Thyroid gland (tissue), 4 donors: ENCODE results near the gene UROC1. TPM values are rescaled to one million over a fixed set of nuclear protein-coding genes. Genes with fewer than 3 reads are reported as not detected.

ENCODE experiments used
- DNase-seq, 2 donors: peaks; one replicate each; pipeline ENCODE4 v3.0.0-alpha.2; 2019
- H3K27ac ChIP-seq, 3 donors: fragments of 200-600 bp; sonication (generic); 1 replicate in 2 of 3; 2 replicates in 1 of 3; pipeline ENCODE4 v1.5.1; 2016 to 2019; ENCODE audit warnings: mild to moderate bottlenecking in 1 of 3, moderate library complexity in 1 of 3
- H3K27me3 ChIP-seq: fragments of 200-600 bp; sonication (generic); one replicate; pipeline ENCODE4 v1.5.1; 2019
- H3K36me3 ChIP-seq, 2 donors: fragments of 200-600 bp; sonication (generic); one replicate each; pipeline ENCODE4 v1.5.1; 2016 to 2019
- H3K4me1 ChIP-seq, 2 donors: fragments of 200-600 bp; sonication (generic); one replicate each; pipeline ENCODE4 v1.5.1; 2017 to 2019
- H3K4me3 ChIP-seq, 3 donors: fragments of 200-600 bp; sonication (generic); replicated peaks in 1 of 3; 1 replicate in 2 of 3; 2 replicates in 1 of 3; pipeline ENCODE4 v1.5.1; 2016; ENCODE audit warnings: mild to moderate bottlenecking in 1 of 3
- H3K9me3 ChIP-seq: fragments of 200-600 bp; sonication (generic); one replicate; pipeline ENCODE4 v1.5.1; 2017
- CTCF ChIP-seq, 6 experiments: fragments of 200-600 bp in 3 of 6; fragments of 450-650 bp in 3 of 6; sonication (generic) in 3 of 6; IDR thresholded peaks; one replicate each; pipeline ENCODE4 v1.5.1; 2016 to 2019; ENCODE audit warnings: antibody characterized with exemption in 6 of 6, mild to moderate bottlenecking in 2 of 6, inconsistent platforms in 1 of 6, moderate library complexity in 1 of 6
- POLR2A ChIP-seq, 2 donors: fragments of 450-650 bp; IDR thresholded peaks; one replicate each; pipeline ENCODE4 v1.6.1; 2017; ENCODE audit warnings: antibody characterized with exemption in 2 of 2, mild to moderate bottlenecking in 2 of 2, moderate library complexity in 1 of 2
- WGBS, 2 donors: methylation state at CpG; one replicate each; pipeline ENCODE4 v1.1.5; 2017; 5-methylcytosine and 5-hydroxymethylcytosine counted together
- intact Hi-C: fragments of 100-400 bp; cut with DNase I; formaldehyde crosslinking; loops from one replicate; pipeline ENCODE4 v1.15.1; 2023
- total RNA-seq, 4 donors: library from RNA; depleted of rRNA; stranded (reverse); fragments of >200 nt; gene quantifications; one replicate each; pipeline ENCODE4 v1.2.3, GENCODE V29; 2016

UROC1 gene
- total RNA-seq, 4 donors from 2014 or later = not detected

GRCh38 chr3:126507886-126508285, 9.7 kb downstream of the UROC1 start:
- Histone ChIP-seq H3K4me3 (no peak overlapping the region), H3K9me3 (no peaks in the 10 kb centered on the region), H3K4me1 (peaks cover 0 to 5% of the 10 kb centered on the region in 2 donors), H3K27me3 (no peaks in the 10 kb centered on the region), H3K27ac (no peak overlapping the region), H3K36me3 (no peaks in the 10 kb centered on the region)
- no peak for DNase-seq
- intact Hi-C loops = no loop called here
- WGBS, 2 donors = 85 to 89% methylated on average over 9 of the region's 9 CpGs
- TF ChIP-seq CTCF (IDR thresholded peaks at IDR 0.05) = no peak
- TF ChIP-seq POLR2A (IDR thresholded peaks at IDR 0.05) = no peak

- Histone ChIP-seq H3K4me1 (no peaks in the 10 kb centered on the region), H3K36me3 (no peaks in the 10 kb centered on the region), H3K27me3 (no peaks in the 10 kb centered on the region), H3K9me3 (no peaks in the 10 kb centered on the region), H3K27ac (no peak overlapping the region), H3K4me3 (no peak overlapping the region)
- TF ChIP-seq CTCF (IDR thresholded peaks at IDR 0.05) (no peak), POLR2A (IDR thresholded peaks at IDR 0.05) (no peak)
- intact Hi-C loops = no loop called here
- 80 to 93% methylated on average over 1 to 3 of the region's 10 CpGs for WGBS, 2 donors
- no peak for DNase-seq
These were observed 13.9 kb downstream of the UROC1 start for GRCh38 chr3:126503701-126504100.

- no peak overlapping the region for H3K27ac ChIP-seq
- H3K9me3 ChIP-seq = no peaks in the 10 kb centered on the region
- no peaks in the 10 kb centered on the region for H3K27me3 ChIP-seq
- WGBS, 2 donors = 96 to 97% methylated on average over 1 of the region's 1 CpG
- H3K4me3 ChIP-seq = no peak overlapping the region
- no peak for DNase-seq
- TF ChIP-seq POLR2A (IDR thresholded peaks at IDR 0.05) (no peak), CTCF (IDR thresholded peaks at IDR 0.05) (no peak)
- intact Hi-C loops = no loop called here
- no peaks in the 10 kb centered on the region for H3K36me3 ChIP-seq
- no peaks in the 10 kb centered on the region for H3K4me1 ChIP-seq
These were observed 14.9 kb downstream of the UROC1 start for GRCh38 chr3:126502656-126503055.

GRCh38 chr3:126501736-126502135, 15.8 kb downstream of the UROC1 start:
- Histone ChIP-seq H3K27me3 (no peaks in the 10 kb centered on the region), H3K36me3 (no peaks in the 10 kb centered on the region), H3K27ac (no peak overlapping the region), H3K9me3 (no peaks in the 10 kb centered on the region), H3K4me3 (no peak overlapping the region), H3K4me1 (no peaks in the 10 kb centered on the region)
- 38 to 43% methylated on average over 7 of the region's 7 CpGs for WGBS, 2 donors
- DNase-seq = peak; percentile 19 to 46
- intact Hi-C loops = no loop called here
- TF ChIP-seq CTCF (IDR thresholded peaks at IDR 0.05) (no peak), POLR2A (IDR thresholded peaks at IDR 0.05) (no peak)

- Histone ChIP-seq H3K4me3 (no peak overlapping the region), H3K4me1 (no peaks in the 10 kb centered on the region), H3K9me3 (no peaks in the 10 kb centered on the region), H3K27me3 (no peaks in the 10 kb centered on the region), H3K27ac (no peak overlapping the region), H3K36me3 (no peaks in the 10 kb centered on the region)
- no peak for DNase-seq
- 74 to 75% methylated on average over 3 to 5 of the region's 5 CpGs for WGBS, 2 donors
- intact Hi-C loops = no loop called here
- TF ChIP-seq POLR2A (IDR thresholded peaks at IDR 0.05) (no peak), CTCF (IDR thresholded peaks at IDR 0.05) (no peak)
These were observed 16.5 kb downstream of the UROC1 start for GRCh38 chr3:126501054-126501453.
